Measurements from ENCODE around the gene TLE2. TPM values are rescaled to one million over a fixed set of nuclear protein-coding genes. Genes with fewer than 3 reads are reported as not detected.
A peak's percentile ranks its signal among the peaks of the same experiment; 100 is the strongest.

Gene TLE2
- polyA plus RNA-seq, 1 donor (not counting 4 experiments of a cell fraction or from before 2014, with no cell fraction given): 0.88 TPM

DNA sequence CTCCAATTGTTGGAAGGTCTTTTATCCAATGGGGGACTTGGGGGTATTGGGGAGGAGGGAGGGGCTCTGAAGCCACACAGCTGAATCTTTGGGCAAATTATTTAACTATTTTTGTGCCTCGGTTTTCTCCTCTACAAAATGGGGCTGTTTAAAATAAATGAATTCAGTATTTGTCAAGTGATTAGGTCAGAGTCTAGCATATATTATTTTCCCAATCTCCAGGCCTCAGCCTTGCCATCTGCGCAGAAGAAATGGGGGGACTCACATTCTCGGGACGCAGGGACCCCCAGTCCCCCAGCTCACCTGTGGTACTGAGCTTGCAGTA, 31.7 kb upstream of the TLE2 start:
- no peak for FAIRE-seq
- H3K9ac ChIP-seq (ENCODE audit: control insufficient read depth, extremely low read depth, insufficient read depth, low read length): peak overlapping the region; percentile 82
- peaks cover 8% of the 10 kb centered on the region for H3K79me2 ChIP-seq (ENCODE audit: control insufficient read depth, insufficient read depth, low read length)
- H4K20me1 ChIP-seq (ENCODE audit: control insufficient read depth, extremely low read depth, insufficient read depth, low read length): peaks cover 3% of the 10 kb centered on the region
- peak overlapping the region; percentile 82 for H3K4me2 ChIP-seq (ENCODE audit: control insufficient read depth, extremely low read depth, insufficient read depth, low read depth, low read length)
- H3K4me3 ChIP-seq (ENCODE audit: control insufficient read depth in 2 of 3, extremely low read depth in 1 of 3, insufficient read depth in 2 of 3, low read depth in 1 of 3, low read length in 3 of 3): peak overlapping the region; percentile 73 to 84 (median 78)
- no peaks in the 10 kb centered on the region for H3K27me3 ChIP-seq (ENCODE audit: control insufficient read depth, extremely low read depth, insufficient read depth, low read length)
- H2AFZ ChIP-seq (ENCODE audit: control insufficient read depth, low read length): no peak overlapping the region
- dilution Hi-C loops (cut with MboI; ENCODE audit: extremely low pct_ligation_motif_present, low sequenced_read_pairs): no loop called here
- H3K9me1 ChIP-seq (ENCODE audit: control insufficient read depth, extremely low read depth, insufficient read depth, low read length): no peaks in the 10 kb centered on the region
- no peak for TF ChIP-seq EZH2 (IDR thresholded peaks at IDR 0.05; ENCODE audit: low read length)
- TF ChIP-seq CTCF (optimal IDR thresholded peaks at IDR 0.05 in 1 of 3, IDR thresholded peaks at IDR 0.05 in 1 of 3, conservative IDR thresholded peaks at IDR 0.05 in 1 of 3; ENCODE audit: extremely low read depth in 1 of 3, insufficient read depth in 2 of 3, low read length in 3 of 3): no peak
- H3K36me3 ChIP-seq (ENCODE audit: control insufficient read depth in 2 of 2, extremely low read depth in 1 of 2, insufficient read depth in 2 of 2, low read length in 2 of 2): peaks cover 15 to 19% of the 10 kb centered on the region in 2 experiments
- no peak overlapping the region for H3K27ac ChIP-seq (ENCODE audit: control insufficient read depth, insufficient read depth, low read length)
- no peak for DNase-seq (ENCODE audit: low read depth, low spot score)
- H3K9me3 ChIP-seq (ENCODE audit: control insufficient read depth, low read depth, low read length): no peaks in the 10 kb centered on the region
- H3K4me1 ChIP-seq (ENCODE audit: control insufficient read depth, extremely low read depth, insufficient read depth, low read length): peaks cover 21% of the 10 kb centered on the region

GRCh38 chr19:3059653-3060052, 30.6 kb upstream of the TLE2 start:
- Histone ChIP-seq H3K36me3 (ENCODE audit: control insufficient read depth in 2 of 2, extremely low read depth in 1 of 2, insufficient read depth in 2 of 2, low read length in 2 of 2) (peaks cover 15 to 19% of the 10 kb centered on the region in 2 experiments), H3K9me3 (ENCODE audit: control insufficient read depth, low read depth, low read length) (no peaks in the 10 kb centered on the region), H3K4me1 (ENCODE audit: control insufficient read depth, extremely low read depth, insufficient read depth, low read length) (peaks cover 33% of the 10 kb centered on the region), H3K9ac (ENCODE audit: control insufficient read depth, extremely low read depth, insufficient read depth, low read length) (no peak overlapping the region), H3K79me2 (ENCODE audit: control insufficient read depth, insufficient read depth, low read length) (peaks cover 8% of the 10 kb centered on the region), H4K20me1 (ENCODE audit: control insufficient read depth, extremely low read depth, insufficient read depth, low read length) (peaks cover 13% of the 10 kb centered on the region), H3K4me2 (ENCODE audit: control insufficient read depth, extremely low read depth, insufficient read depth, low read depth, low read length) (no peak overlapping the region), H3K27ac (ENCODE audit: control insufficient read depth, insufficient read depth, low read length) (no peak overlapping the region), H3K27me3 (ENCODE audit: control insufficient read depth, extremely low read depth, insufficient read depth, low read length) (no peaks in the 10 kb centered on the region), H3K4me3 (ENCODE audit: control insufficient read depth in 2 of 3, extremely low read depth in 1 of 3, insufficient read depth in 2 of 3, low read depth in 1 of 3, low read length in 3 of 3) (no peak overlapping the region), H3K9me1 (ENCODE audit: control insufficient read depth, extremely low read depth, insufficient read depth, low read length) (no peaks in the 10 kb centered on the region), H2AFZ (ENCODE audit: control insufficient read depth, low read length) (no peak overlapping the region)
- dilution Hi-C loops (cut with MboI; ENCODE audit: extremely low pct_ligation_motif_present, low sequenced_read_pairs): no loop called here
- FAIRE-seq (no peak), DNase-seq (ENCODE audit: low read depth, low spot score) (no peak)
- TF ChIP-seq EZH2 (IDR thresholded peaks at IDR 0.05; ENCODE audit: low read length) (no peak), CTCF (optimal IDR thresholded peaks at IDR 0.05 in 1 of 3, IDR thresholded peaks at IDR 0.05 in 1 of 3, conservative IDR thresholded peaks at IDR 0.05 in 1 of 3; ENCODE audit: extremely low read depth in 1 of 3, insufficient read depth in 2 of 3, low read length in 3 of 3) (no peak)

Measured in keratinocyte (primary cell).